ENCODE results near the gene FANCI.
A peak's percentile ranks its signal among the peaks of the same experiment; 100 is the strongest.

The FANCI gene

DNA sequence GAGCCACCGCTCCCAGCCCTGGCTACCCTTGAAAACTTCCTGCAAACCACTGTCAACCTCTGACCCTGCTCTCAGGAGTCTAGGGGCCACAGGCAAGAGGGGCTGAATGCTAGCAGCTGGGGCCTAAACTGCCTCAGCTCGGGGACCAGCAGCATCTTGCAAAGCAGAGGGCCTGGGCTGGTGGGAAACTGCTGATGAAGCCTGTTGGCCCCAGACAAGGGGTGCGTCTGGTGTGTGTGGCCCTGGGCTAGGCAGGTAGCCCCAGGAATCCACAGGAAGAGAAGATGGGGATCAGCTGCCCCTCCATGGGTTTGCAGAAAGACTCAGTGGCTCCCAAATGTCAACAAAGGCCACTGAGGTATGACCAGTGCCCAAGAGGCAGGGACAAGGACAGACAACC lies 99.1 kb downstream of the FANCI start:
- no peak for DNase-seq
- in situ Hi-C loops (cut with HindIII; ENCODE audit: low pct_ligation_motif_present, low pct_unique_long_range_greater_than_20kb, low sequenced_read_pairs): no loop called here

DNA sequence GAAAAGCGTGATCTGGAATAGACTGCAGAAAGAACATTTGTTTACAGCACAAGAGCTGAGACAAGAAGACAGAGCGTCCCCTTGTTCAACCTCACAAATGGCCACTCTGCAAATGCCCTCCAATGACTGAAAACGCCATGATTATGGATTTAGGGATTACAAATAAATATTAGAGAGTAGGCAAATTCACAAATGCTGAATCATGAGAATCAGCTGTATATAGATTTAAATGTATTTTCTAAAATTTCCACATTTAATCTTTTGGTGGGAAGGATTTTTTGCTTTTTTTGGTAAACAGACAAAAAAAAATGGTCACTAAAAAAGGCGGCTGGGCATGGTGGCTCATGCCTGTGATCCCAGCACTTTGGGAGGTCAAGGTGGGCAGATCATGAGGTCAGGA lies 101.5 kb downstream of the FANCI start:
- no peak for DNase-seq
- in situ Hi-C loops (cut with HindIII; ENCODE audit: low pct_ligation_motif_present, low pct_unique_long_range_greater_than_20kb, low sequenced_read_pairs): no loop called here

DNA sequence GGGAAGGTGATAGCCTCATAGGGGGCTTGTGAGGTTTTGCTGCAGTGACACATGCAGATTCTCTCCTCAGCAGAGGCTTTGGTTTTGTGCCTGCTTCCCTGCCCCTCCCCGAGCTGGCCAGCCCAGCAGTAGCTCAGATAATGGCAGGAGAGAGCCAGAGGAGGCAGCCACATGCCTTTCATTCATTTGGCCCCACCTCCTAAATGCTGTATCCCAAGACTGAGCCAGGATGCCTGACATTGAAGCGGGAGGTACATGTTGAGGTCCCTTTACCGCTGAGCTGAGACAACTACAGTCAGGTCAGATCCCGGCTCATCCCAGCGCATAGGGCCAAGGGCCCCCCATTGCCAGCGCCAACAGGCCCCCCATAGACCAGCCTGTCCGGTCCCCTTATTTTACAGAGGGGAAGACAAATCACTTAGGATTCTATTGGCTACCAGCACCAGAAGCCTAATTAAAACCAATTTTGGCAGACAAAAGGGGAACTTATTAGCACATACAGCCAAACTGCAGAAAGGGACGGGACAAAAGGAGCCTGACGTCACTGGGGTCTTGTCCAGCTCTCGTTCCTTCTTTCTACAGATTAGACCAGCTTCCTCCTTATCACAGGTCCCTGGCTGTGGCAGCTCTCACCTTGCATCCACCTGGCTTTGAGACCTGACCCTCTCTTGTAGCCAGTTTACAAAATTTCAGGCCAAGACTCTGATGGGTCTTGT lies 102.9 kb downstream of the FANCI start:
- in situ Hi-C loops (cut with HindIII; ENCODE audit: low pct_ligation_motif_present, low pct_unique_long_range_greater_than_20kb, low sequenced_read_pairs): no loop called here
- no peak for DNase-seq

DNA sequence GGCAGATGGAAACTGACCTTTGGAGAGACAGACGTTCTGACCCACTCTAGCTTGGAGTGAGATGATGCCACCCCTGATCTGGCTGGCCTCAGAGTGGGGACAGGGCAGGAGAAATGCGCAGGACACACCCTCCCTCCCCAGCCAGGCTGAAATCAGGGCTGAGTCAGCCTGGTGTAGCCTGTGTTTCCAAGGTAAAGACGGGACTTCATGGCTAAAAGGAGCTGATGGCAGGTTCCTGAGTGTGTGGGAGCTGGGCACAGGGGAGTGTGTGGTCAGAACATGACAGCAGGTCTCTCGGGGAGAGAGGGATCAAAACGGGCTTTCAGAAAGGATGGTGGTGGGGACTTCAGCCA lies 105.4 kb downstream of the FANCI start:
- in situ Hi-C loops (cut with HindIII; ENCODE audit: low pct_ligation_motif_present, low pct_unique_long_range_greater_than_20kb, low sequenced_read_pairs): no loop called here
- no peak for DNase-seq

DNA sequence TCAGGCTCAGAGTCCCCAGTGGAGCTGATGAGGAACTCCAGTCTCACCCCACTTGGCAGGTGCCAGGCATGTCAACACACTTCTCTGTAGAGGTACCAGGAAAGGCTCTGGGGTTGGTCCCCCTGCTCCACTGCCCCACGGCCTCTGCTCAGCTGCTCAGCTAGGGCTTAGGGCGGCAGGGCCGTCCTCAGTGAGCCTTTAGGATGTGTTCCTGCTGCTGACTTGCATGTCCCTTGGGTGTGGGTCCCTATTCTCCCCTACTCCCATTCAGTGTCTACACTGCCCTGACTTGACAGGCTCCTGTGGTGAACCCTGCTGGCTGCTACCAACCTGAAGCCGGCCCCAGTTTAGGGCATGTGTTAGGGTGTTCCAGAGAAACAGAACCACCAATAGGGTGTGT lies 108.7 kb downstream of the FANCI start:
- in situ Hi-C loops (cut with HindIII; ENCODE audit: low pct_ligation_motif_present, low pct_unique_long_range_greater_than_20kb, low sequenced_read_pairs): no loop called here
- peak; percentile 33 for DNase-seq

DNA sequence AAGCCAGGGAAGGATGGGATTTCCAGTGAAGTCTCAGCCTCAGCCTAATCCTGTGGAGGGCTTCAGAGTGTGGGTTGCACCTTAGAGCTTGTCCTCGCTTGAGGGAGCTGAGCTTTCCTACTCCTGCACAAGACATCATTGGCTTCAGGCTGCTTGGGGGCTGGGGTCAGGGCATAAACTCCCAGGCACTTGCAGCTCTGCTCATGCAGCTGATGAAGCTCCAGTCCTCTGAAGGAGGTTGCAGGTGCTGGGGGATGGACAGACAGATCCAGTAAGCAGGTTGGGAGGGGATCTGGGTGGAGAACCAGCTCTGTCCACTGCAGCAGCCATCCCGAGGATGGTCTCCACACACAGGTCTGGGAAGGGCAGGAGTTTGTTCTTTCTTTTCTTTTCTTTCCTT lies 110.2 kb downstream of the FANCI start:
- DNase-seq: no peak
- in situ Hi-C loops (cut with HindIII; ENCODE audit: low pct_ligation_motif_present, low pct_unique_long_range_greater_than_20kb, low sequenced_read_pairs): no loop called here

DNA sequence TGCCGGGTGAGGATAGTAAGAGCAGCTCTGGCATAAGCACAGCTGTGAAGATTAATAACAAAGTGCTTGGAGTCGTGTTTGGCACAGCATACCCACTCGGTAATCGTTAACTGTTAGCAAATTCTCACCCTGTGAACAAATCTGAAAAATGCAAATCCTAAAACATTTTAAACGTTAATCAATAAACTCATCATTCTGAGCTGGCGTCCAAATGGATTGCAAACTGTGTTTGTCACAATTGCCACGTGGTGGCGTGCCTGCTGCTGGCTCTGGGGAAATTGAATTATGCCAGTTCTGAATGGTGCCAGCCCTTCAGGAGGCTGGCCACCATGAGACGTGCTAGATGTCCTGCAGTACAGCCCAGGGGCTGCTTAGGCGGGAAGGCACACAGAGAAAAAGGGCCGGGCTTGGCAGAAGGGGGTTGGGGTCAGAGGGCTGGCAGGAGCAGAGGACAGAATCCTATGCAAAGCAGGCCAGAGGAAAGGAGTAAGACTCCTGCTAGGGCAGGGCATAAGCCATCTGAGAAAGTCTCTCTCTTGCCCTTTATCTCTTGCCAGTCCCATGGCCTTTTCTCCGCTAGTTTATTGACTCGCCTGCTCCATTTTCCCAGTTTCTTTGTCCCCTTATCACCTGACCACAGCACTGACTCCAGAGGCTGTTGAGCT lies 113.0 kb downstream of the FANCI start:
- peak; percentile 38 for DNase-seq
- in situ Hi-C loops (cut with HindIII; ENCODE audit: low pct_ligation_motif_present, low pct_unique_long_range_greater_than_20kb, low sequenced_read_pairs): no loop called here

DNA sequence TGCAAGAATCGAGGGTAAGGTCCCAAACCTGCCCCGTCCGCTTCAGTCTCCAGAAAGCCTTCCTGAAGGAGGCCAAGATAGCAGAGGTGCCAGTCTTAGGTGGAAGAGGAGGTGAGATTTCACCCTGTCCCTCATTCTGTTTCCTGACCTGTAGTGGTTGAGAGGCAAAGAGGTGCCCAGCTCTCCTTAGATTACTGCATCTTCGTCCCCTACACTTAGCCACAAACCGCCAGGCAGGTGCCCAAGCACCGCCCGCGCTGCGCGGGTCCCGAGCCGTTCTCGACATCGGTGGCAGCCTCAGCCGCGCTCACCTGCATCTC lies 114.6 kb downstream of the FANCI start:
- in situ Hi-C loops (cut with HindIII; ENCODE audit: low pct_ligation_motif_present, low pct_unique_long_range_greater_than_20kb, low sequenced_read_pairs): no loop called here
- DNase-seq: no peak

DNA sequence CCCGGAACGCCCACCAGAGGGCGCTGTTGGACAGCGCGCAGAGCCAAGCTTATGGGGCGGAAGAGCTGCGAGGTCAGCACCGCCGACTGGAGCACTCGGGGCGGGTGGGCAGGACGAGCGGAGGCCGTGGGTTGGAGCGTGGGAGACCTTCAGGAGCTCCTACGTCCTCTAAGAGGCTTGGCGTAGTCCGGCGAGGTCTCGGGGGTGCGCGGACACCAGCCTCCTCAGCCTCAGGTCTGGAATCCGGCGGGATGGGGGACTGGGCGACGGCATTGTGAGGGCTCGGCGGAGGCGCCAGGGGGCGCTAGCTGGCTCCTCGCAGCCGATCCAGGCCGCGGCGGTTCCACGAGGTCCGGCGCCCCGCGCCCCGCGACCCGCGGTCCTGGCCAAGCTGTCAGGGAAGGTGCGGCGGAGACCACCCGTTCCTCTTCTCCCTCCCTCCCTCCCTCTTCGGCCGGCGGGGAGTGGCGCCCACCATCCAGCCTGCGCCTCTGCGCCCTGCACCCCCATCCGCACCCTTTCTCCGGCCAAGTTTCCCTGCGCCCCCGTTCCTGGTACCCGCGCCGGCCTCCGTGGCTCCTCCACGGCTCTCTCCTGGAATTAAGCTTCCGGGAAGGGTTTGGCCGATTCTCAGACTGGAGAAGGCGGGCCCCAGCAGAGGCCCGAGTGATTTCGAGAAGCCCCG lies 115.1 kb downstream of the FANCI start:
- peak; percentile 68 for DNase-seq

DNA sequence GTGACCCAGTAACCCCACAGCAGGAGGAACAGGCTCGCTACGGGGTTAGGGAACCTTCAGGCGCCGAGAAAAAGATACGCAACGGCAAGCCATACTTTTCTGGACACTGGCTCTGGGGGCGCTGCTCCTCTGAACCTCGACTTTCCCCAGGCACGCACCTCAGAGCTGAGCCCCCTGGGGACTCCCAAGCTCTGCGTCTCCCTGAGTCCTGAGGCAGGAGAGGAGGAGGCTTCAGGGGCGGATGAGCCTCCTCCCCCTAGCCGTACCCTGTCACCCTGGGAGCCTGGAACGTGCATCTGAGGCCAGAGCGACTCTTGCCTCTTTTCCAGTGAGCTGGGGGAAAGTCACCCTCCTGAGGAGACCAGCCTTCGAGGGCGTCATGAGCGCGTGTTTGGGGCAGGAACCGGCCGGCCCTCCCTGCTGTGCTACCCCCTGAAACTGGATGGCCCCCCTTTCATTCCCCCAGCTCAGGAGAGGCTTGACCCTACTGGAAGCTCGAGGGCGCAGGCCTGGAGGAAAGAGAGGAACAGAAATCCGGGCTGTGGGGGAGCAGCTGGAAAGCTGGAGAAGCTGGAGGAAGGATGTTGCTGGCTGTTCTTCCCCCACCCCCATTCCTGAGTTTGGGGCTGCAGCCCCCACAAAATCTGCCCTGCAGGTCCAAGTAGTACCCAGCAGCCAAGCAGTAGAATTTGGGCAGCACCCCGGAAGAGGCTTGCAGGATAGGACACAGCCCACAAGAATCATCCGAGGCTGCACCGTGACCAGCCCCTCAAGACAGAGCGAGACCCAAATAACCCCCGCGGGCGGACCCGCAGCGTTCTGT lies 115.9 kb downstream of the FANCI start:
- no peak for DNase-seq
- in situ Hi-C loops (cut with HindIII; ENCODE audit: low pct_ligation_motif_present, low pct_unique_long_range_greater_than_20kb, low sequenced_read_pairs): no loop called here

More for the DNA sequence above, 115.1 kb downstream of the FANCI start:
- in situ Hi-C loops (cut with HindIII; ENCODE audit: low pct_ligation_motif_present, low pct_unique_long_range_greater_than_20kb, low sequenced_read_pairs): no loop called here

DNA sequence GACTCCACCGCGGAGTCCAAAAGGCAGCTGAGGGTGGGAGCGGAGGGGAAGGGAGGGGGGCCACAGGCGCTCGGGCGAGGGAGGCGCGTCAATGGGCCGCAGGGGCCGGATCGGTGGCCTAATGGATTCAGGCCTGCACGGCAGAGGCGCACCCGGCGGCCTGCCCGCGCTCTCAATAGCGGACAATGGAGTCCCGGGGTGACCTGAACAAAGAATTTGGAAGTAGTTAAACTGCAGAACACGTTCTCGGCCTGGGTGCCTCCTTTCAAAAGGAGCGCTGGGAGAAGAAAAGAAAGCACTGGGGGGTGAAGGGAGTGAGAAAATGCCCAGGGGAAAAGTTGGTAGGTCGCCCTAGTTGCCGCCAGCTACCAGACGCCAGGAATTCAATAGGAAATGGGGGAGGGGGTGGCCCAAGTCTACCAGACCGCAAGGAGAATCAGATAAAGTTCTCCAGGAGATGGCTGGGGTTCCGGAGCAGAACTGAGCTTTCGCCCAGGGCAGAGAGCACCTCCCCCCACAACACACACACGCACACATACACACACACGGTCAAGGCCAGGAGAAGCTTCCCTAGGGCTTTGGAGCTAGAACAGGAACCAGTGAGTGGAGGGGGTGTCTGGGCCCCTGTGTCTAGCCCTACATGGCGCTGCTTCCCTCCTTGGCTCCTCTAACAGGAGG lies 116.7 kb downstream of the FANCI start:
- in situ Hi-C loops (cut with HindIII; ENCODE audit: low pct_ligation_motif_present, low pct_unique_long_range_greater_than_20kb, low sequenced_read_pairs): no loop called here
- no peak for DNase-seq

DNA sequence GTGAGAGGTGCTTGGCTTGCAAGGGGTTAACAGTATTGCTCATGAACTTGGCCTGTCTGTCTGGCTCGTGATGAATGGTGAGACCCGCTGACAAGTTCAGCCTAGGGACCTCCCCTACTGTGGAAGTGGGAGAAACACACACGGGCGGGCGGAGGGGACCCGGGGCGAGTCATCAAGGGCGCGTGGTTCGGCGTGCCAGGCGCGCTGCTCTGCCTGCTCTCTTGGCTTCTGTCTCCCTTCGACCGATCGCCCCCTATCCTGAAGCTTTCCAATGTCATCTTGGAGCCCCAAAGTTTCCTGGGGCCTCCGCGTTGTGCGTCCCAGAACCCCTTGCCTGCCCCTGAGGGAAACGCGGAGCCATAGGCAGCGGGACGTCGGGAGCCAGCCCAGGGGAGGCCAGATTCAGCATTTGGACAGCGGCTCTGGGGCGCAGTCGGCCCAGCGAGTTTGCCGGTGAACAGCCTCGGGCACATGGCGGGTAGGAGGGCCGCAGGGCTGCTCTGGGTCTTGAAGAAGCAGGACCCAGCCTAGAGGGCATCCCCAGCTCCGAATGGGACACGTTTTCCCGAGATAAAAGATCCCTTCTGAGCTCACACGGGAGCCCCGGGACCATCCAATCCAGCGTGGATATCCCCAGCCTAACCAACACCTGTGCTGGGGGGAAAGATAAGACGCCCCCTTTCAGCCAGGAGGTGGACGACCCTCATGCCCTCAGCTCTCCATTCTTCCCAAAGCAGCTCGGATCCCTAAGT lies 117.8 kb downstream of the FANCI start:
- DNase-seq: peak; percentile 73
- in situ Hi-C loops (cut with HindIII; ENCODE audit: low pct_ligation_motif_present, low pct_unique_long_range_greater_than_20kb, low sequenced_read_pairs): no loop called here

DNA sequence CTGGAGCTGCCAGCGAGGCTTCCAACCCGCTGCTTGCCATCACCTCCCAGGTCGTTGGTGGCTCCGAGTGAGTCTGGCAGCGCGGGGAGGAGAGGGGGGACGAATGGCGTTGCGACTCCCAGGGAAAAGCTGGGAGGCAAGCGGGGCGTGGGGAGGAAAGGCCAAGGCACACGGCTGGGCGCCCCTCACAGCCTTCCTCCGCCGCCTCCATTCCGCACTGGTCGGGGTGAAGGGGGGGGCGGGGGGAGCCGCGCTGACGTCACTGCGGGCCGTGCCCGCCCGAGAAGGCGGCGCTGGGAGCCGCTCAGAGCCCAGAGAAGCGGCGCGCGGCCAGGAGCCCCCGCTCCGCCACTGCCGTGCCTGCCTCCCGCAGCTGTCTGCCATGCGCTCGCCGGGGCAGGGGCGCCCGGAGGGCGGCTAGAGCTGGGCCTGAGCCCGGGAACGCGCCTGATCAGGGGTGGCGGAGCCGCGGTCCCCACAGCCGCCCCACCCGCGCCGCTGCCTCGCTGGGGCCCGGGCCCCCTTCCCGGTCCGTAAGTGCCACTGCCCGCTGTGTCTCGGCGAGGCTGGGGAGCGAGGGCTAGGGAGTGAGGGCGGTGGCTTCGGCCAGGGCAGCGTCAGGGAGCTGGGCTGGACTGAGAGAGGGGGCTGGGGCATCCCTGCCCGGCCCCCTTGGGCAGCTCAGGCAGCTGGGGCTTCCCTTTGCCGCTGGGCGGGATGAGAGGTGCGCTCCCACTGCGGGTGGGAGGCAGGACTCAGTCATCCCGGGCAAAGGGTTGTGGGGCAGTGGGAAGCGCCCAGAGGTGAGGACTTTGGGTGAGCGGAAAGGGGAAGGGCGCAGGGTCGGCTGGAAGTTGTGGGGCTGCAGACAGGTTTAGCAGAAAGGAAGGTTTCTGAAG lies 118.7 kb downstream of the FANCI start:
- in situ Hi-C loops (cut with HindIII; ENCODE audit: low pct_ligation_motif_present, low pct_unique_long_range_greater_than_20kb, low sequenced_read_pairs): no loop called here
- no peak for DNase-seq

DNA sequence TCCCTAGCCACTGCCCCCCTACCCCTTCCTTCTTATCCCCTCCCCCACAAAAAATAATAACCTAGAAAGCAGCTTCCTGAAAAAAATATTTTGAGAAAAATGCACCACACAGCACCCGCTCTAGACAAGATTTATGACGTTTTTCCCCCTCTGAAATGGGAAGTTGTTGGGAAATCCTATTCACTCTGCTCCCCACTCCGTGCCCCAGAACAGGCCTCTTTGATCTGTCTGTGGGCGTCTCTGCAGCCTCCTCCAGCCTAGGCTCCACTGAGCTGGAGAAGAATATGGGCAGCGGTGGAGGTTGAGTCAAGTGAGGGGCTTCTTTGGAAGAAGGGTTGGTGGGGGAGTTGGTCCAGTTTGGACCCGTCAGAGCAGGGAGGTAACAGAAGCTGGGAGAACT lies 119.4 kb downstream of the FANCI start:
- in situ Hi-C loops (cut with HindIII; ENCODE audit: low pct_ligation_motif_present, low pct_unique_long_range_greater_than_20kb, low sequenced_read_pairs): no loop called here
- DNase-seq: no peak

DNA sequence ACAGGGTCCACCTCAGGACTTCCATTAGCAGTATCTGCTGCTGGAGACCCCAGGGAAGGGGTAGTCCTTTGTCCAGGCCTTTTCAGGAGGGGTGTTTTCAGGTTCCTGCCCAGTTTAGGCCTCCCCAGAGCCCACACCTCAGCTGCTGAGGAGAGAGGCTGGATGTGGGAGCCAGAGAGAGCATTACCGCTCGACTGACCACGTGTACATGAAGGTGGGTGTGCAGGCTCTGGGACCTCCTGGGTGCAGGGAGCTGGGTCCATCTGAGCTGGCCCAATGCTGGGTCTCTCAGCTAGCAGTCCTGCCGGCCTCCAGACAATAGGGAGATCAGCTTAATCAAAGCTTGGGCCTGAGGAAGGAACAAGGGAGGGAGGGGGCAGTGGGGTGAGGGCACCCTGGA lies 120.0 kb downstream of the FANCI start:
- in situ Hi-C loops (cut with HindIII; ENCODE audit: low pct_ligation_motif_present, low pct_unique_long_range_greater_than_20kb, low sequenced_read_pairs): no loop called here

DNA sequence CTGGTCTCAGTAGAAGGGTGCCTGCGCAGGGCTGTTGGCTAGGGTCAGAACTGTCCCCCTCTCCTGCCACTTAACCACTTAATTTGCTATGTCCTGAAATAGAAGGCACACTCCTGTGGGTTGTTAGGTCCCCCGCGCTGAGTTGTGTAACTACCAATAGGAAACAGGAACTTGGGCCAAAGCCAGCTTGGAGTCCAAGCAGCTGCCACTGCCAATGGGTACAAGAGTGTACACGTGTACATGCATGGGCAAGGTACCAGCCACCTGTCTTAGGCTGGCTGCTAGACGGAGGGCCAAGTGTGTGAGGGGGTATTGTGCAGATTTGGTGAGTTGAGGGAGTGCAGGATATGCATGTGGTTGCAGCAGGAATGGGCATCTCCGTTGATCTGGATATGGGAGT lies 120.6 kb downstream of the FANCI start:
- in situ Hi-C loops (cut with HindIII; ENCODE audit: low pct_ligation_motif_present, low pct_unique_long_range_greater_than_20kb, low sequenced_read_pairs): no loop called here

More for the DNA sequence above, 120.0 kb downstream of the FANCI start:
- DNase-seq: no peak

DNA sequence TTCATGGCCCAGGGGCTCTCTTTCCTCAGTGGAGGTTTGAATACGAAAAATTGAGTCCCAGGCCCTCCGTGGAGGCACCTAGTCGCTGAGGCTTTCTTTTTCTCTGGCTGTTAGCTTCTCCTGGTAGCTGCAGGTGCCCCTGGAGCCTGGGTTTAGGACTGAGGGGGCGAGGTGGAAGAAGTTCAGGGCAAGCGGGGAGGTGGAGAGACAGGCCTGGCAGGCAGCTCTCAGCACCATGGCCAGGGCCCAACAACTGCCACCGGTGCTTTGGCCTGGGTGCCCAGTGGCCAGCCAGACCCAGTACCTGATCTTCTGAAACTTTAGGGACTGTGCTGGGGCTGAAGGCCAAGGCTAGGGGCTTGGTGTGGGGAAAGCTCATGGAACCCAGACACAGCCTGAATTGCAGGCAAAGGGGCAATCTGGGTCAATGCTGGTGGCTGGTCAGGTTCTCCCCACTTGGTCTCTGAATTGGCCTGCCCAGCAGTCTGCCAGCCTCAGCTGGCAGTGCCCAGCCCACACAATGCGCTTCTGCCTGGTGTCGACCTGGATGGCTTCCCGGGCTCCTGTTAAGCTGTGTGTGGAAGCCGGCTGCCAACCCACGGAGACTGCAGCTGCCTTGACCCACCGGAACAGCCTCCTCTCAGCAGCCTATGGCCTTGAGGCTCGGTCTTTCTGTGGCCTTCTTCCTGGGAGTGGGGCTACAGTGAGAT lies 121.1 kb downstream of the FANCI start:
- no peak for DNase-seq
- in situ Hi-C loops (cut with HindIII; ENCODE audit: low pct_ligation_motif_present, low pct_unique_long_range_greater_than_20kb, low sequenced_read_pairs): no loop called here

More for the DNA sequence above, 120.6 kb downstream of the FANCI start:
- no peak for DNase-seq
